ENCODE measurements around the gene SLITRK2. TPM values are rescaled to one million over a fixed set of nuclear protein-coding genes. Genes with fewer than 3 reads are reported as not detected.

Gene SLITRK2
- under 1 TPM; 0.51 to 0.81 (median 0.75) TPM for total RNA-seq
- polyA plus RNA-seq = 0.43 TPM
- long read RNA-seq, donor 1, full-length matches to known transcripts = 4 of 4 reads
- long read RNA-seq, donor 1, partial matches to known transcripts = 0 of 4 reads
- long read RNA-seq, donor 1, other reads (novel, unspliced or antisense) = 0 of 4 reads
- long read RNA-seq, donor 2, full-length matches to known transcripts = 1 of 1 reads
- long read RNA-seq, donor 2, partial matches to known transcripts = 0 of 1 reads
- long read RNA-seq, donor 2, other reads (novel, unspliced or antisense) = 0 of 1 reads
- long read RNA-seq, donor 3, full-length matches to known transcripts = 3 of 4 reads
- long read RNA-seq, donor 3, partial matches to known transcripts = 0 of 4 reads
- long read RNA-seq, donor 3, other reads (novel, unspliced or antisense) = 1 of 4 reads
- long read RNA-seq, donor 4, partial matches to known transcripts = 0 of 1 reads
- long read RNA-seq, donor 4, other reads (novel, unspliced or antisense) = 1 of 1 reads

- no peaks in the 10 kb centered on the region for H3K9me3 ChIP-seq (ENCODE audit: control insufficient read depth, low read length)
- ATAC-seq (no peak), DNase-seq (peak in 2 of 3 donors; percentile 46 to 51)
- no peaks in the 10 kb centered on the region for H3K27me3 ChIP-seq (ENCODE audit: control insufficient read depth, insufficient read depth)
- WGBS = under 1% methylated on average over 57 of the region's 60 CpGs
- H3K27ac ChIP-seq (ENCODE audit: low read length) = no peak within 1 kb of the TSS
- H3K4me1 ChIP-seq (ENCODE audit: control insufficient read depth, insufficient read depth, low read length) = no peaks in the 10 kb centered on the region
- intact Hi-C loops (cut with DNase I) = no loop called here
- H3K4me3 ChIP-seq (ENCODE audit: low read length) = peak within 1 kb of the TSS; percentile 47
Observed at GRCh38 chrX:145817331-145818185, at the start of gene SLITRK2. SLITRK2 (plus strand) TSS chrX:145817829; CDS start chrX:145822426, 4,597 bp downstream.

- H3K4me3 ChIP-seq (ENCODE audit: low read length) = no peak overlapping the region
- H3K9me3 ChIP-seq (ENCODE audit: control insufficient read depth, low read length) = no peaks in the 10 kb centered on the region
- no peak overlapping the region for H3K27ac ChIP-seq (ENCODE audit: low read length)
- H3K27me3 ChIP-seq (ENCODE audit: control insufficient read depth, insufficient read depth) = no peaks in the 10 kb centered on the region
- intact Hi-C loops (cut with DNase I) = no loop called here
- DNase-seq (no peak), ATAC-seq (no peak)
- 83% methylated on average over 1 of the region's 1 CpG for WGBS
- H3K4me1 ChIP-seq (ENCODE audit: control insufficient read depth, insufficient read depth, low read length) = no peaks in the 10 kb centered on the region
Observed at GRCh38 chrX:145773006-145773405, 44.6 kb upstream of the SLITRK2 start.

GRCh38 chrX:145792281-145792680 lies 25.3 kb upstream of the SLITRK2 start:
- Histone ChIP-seq H3K27ac (ENCODE audit: low read length) (no peak overlapping the region), H3K4me3 (ENCODE audit: low read length) (no peak overlapping the region), H3K9me3 (ENCODE audit: control insufficient read depth, low read length) (no peaks in the 10 kb centered on the region), H3K27me3 (ENCODE audit: control insufficient read depth, insufficient read depth) (no peaks in the 10 kb centered on the region), H3K4me1 (ENCODE audit: control insufficient read depth, insufficient read depth, low read length) (no peaks in the 10 kb centered on the region)
- WGBS = 74% methylated on average over 1 of the region's 1 CpG
- no peak for ATAC-seq
- no peak for DNase-seq
- intact Hi-C loops (cut with DNase I) = no loop called here

GRCh38 chrX:145803508-145803907 lies 14.1 kb upstream of the SLITRK2 start:
- Histone ChIP-seq H3K9me3 (ENCODE audit: control insufficient read depth, low read length) (no peaks in the 10 kb centered on the region), H3K27ac (ENCODE audit: low read length) (no peak overlapping the region), H3K4me1 (ENCODE audit: control insufficient read depth, insufficient read depth, low read length) (no peaks in the 10 kb centered on the region), H3K27me3 (ENCODE audit: control insufficient read depth, insufficient read depth) (no peaks in the 10 kb centered on the region), H3K4me3 (ENCODE audit: low read length) (no peak overlapping the region)
- DNase-seq (no peak), ATAC-seq (no peak)
- intact Hi-C loops (cut with DNase I) = no loop called here
- 35% methylated on average over 2 of the region's 2 CpGs for WGBS

GRCh38 chrX:145813081-145813480 lies 4.5 kb upstream of the SLITRK2 start:
- Histone ChIP-seq H3K4me3 (ENCODE audit: low read length) (no peak overlapping the region), H3K9me3 (ENCODE audit: control insufficient read depth, low read length) (no peaks in the 10 kb centered on the region), H3K4me1 (ENCODE audit: control insufficient read depth, insufficient read depth, low read length) (no peaks in the 10 kb centered on the region), H3K27me3 (ENCODE audit: control insufficient read depth, insufficient read depth) (no peaks in the 10 kb centered on the region), H3K27ac (ENCODE audit: low read length) (no peak overlapping the region)
- WGBS = 80% methylated on average over 1 of the region's 1 CpG
- no peak for ATAC-seq
- no peak for DNase-seq
- intact Hi-C loops (cut with DNase I) = no loop called here

- Histone ChIP-seq H3K27me3 (ENCODE audit: control insufficient read depth, insufficient read depth) (no peaks in the 10 kb centered on the region), H3K4me3 (ENCODE audit: low read length) (peak overlapping the region; percentile 47), H3K9me3 (ENCODE audit: control insufficient read depth, low read length) (no peaks in the 10 kb centered on the region), H3K27ac (ENCODE audit: low read length) (no peak overlapping the region), H3K4me1 (ENCODE audit: control insufficient read depth, insufficient read depth, low read length) (no peaks in the 10 kb centered on the region)
- ATAC-seq (no peak), DNase-seq (no peak)
- 11% methylated on average over 20 of the region's 20 CpGs for WGBS
- intact Hi-C loops (cut with DNase I) = no loop called here
Observed at GRCh38 chrX:145816601-145817315, 871 bp upstream of the SLITRK2 start.

GRCh38 chrX:145818186-145819113 lies 821 bp downstream of the SLITRK2 start:
- peak in 1 of 3 donors; percentile 36 for DNase-seq
- 3% methylated on average over 70 of the region's 70 CpGs for WGBS

GRCh38 chrX:145820825-145821224 lies 3.2 kb downstream of the SLITRK2 start:
- Histone ChIP-seq H3K4me1 (ENCODE audit: control insufficient read depth, insufficient read depth, low read length) (no peaks in the 10 kb centered on the region), H3K27me3 (ENCODE audit: control insufficient read depth, insufficient read depth) (no peaks in the 10 kb centered on the region), H3K27ac (ENCODE audit: low read length) (no peak overlapping the region), H3K9me3 (ENCODE audit: control insufficient read depth, low read length) (no peaks in the 10 kb centered on the region), H3K4me3 (ENCODE audit: low read length) (no peak overlapping the region)
- ATAC-seq (no peak), DNase-seq (no peak)
- intact Hi-C loops (cut with DNase I) = loop anchor here in 2 of 4 donors (10.0 kb wide), 1 partner anchor 84 kb away; no protein-coding TSS in a partner anchor
- 44% methylated on average over 1 of the region's 1 CpG for WGBS

More at GRCh38 chrX:145818186-145819113, 821 bp downstream of the SLITRK2 start:
- H3K27me3 ChIP-seq (ENCODE audit: control insufficient read depth, insufficient read depth) = no peaks in the 10 kb centered on the region
- no peaks in the 10 kb centered on the region for H3K4me1 ChIP-seq (ENCODE audit: control insufficient read depth, insufficient read depth, low read length)
- no peaks in the 10 kb centered on the region for H3K9me3 ChIP-seq (ENCODE audit: control insufficient read depth, low read length)
- no peak overlapping the region for H3K27ac ChIP-seq (ENCODE audit: low read length)
- ATAC-seq = peak in 1 of 2 donors; percentile 39
- peak overlapping the region; percentile 43 for H3K4me3 ChIP-seq (ENCODE audit: low read length)
- intact Hi-C loops (cut with DNase I) = no loop called here

GRCh38 chrX:145821291-145821897 lies 3.8 kb downstream of the SLITRK2 start:
- Histone ChIP-seq H3K27me3 (ENCODE audit: control insufficient read depth, insufficient read depth) (no peaks in the 10 kb centered on the region), H3K27ac (ENCODE audit: low read length) (no peak overlapping the region), H3K4me1 (ENCODE audit: control insufficient read depth, insufficient read depth, low read length) (no peaks in the 10 kb centered on the region), H3K4me3 (ENCODE audit: low read length) (peak overlapping the region; percentile 26), H3K9me3 (ENCODE audit: control insufficient read depth, low read length) (no peaks in the 10 kb centered on the region)
- ATAC-seq (peak in 1 of 2 donors; percentile 36), DNase-seq (peak in 2 of 3 donors; percentile 32 to 42)
- WGBS = 2% methylated on average over 30 of the region's 30 CpGs
- intact Hi-C loops (cut with DNase I) = loop anchor here in 2 of 4 donors (10.0 kb wide), 1 partner anchor 83 kb away; no protein-coding TSS in a partner anchor
